Gastroesophageal sphincter (tissue), 3 donors: Measurements from ENCODE around the gene GMPR.

Experiments
- CTCF ChIP-seq, 4 experiments: fragments of 200-600 bp in 2 of 4; fragments of 450-650 bp in 2 of 4; sonication (generic) in 1 of 4; IDR thresholded peaks; one replicate each; pipeline ENCODE4 v1.5.1; 2017 to 2019; ENCODE audit warnings: antibody characterized with exemption in 4 of 4, mild to moderate bottlenecking in 2 of 4, moderate library complexity in 2 of 4
- POLR2A ChIP-seq, 2 donors: fragments of 450-650 bp; IDR thresholded peaks; one replicate each; pipeline ENCODE4 v1.6.1; 2017; ENCODE audit warnings: antibody characterized with exemption in 2 of 2, mild to moderate bottlenecking in 2 of 2, moderate library complexity in 1 of 2
- POLR2AphosphoS5 ChIP-seq: sonication (generic); formaldehyde crosslinking; IDR thresholded peaks from one replicate; pipeline ENCODE4 v1.6.1; 2017; ENCODE audit warnings: antibody characterized with exemption

DNA sequence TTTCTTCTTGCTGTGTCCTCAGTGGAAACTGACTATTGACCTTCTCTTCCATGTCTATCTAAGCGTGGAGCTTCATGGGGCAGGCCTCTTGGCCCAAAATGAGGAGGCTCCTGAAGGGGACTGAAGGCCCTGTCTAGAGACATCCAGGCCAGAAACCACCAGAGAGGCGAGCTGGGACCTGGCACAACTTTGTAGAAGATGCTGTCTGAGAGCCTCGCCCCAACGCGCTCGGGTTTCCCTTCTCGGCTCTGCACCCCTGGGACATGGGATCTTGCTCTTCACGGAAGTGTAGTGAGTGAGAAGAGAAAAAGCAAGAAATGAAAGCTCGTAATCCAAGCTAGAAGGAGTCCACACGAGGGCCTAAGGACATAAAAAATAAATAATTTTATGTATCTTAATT is 96.8 kb downstream of the GMPR start:
- TF ChIP-seq CTCF (IDR thresholded peaks at IDR 0.05): no peak
- TF ChIP-seq POLR2A (IDR thresholded peaks at IDR 0.05): no peak
- no peak for TF ChIP-seq POLR2AphosphoS5
